Activated naive CD4-positive, alpha-beta T cell treated with anti-CD3 and anti-CD28 coated beads, Interleukin-2, amount 50 U/mL, for 72 hours (primary cell): ENCODE data around the gene MVB12B. TPM values are rescaled to one million over a fixed set of nuclear protein-coding genes. Genes with fewer than 3 reads are reported as not detected.

Experiments used
- ATAC-seq, 2 donors: fragments of 150-1000 bp; cut with Tn5 transposase; 2 replicates each; pipeline ENCODE4 v1.10.0; 2021; ENCODE audit warnings: mild to moderate bottlenecking in 2 of 2, moderate library complexity in 2 of 2
- DNase-seq, 2 donors: peaks; one replicate each; pipeline ENCODE4 v3.0.0; 2021 to 2022; ENCODE audit warnings: low spot score in 2 of 2
- H3K27ac Mint-ChIP-seq, 2 donors: one replicate each; pipeline ENCODE4 v1.8.0; 2022; ENCODE audit warnings: mild to moderate bottlenecking in 2 of 2, mixed read lengths in 2 of 2
- H3K36me3 Mint-ChIP-seq, 2 donors: one replicate each; pipeline ENCODE4 v1.8.0; 2022; ENCODE audit warnings: mixed read lengths in 2 of 2
- H3K9me3 Mint-ChIP-seq, 2 donors: one replicate each; pipeline ENCODE4 v1.8.0; 2022; ENCODE audit warnings: mixed read lengths in 2 of 2
- total RNA-seq, 2 donors: library from RNA; stranded (reverse); gene quantifications; one replicate each; pipeline ENCODE4 v1.2.3, GENCODE V29; 2022

MVB12B gene
- total RNA-seq, 2 donors from 2014 or later: 1.4 to 2.3 TPM

DNA sequence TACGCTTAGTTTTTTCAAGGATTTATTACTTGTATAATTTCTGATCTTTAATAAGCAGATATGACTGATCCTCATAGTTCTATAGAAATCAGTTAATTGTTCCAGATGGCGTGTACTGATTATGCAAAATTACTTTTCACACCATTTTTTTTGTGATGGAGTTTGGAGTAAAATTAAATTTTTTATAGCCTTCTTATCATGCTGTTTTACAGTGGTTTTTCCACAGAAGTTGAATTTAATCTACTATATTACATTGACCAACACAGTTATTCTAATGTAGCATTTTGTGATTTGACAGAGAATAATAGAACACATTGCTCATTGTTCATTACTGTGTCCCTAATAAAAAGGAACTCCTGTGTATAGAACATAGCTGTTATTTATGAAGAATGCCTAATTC is 111.1 kb downstream of the MVB12B start:
- ATAC-seq: no peak
- no peak for DNase-seq
- H3K9me3 Mint-ChIP-seq: no peaks in the 10 kb centered on the region
- H3K36me3 Mint-ChIP-seq: no peaks in the 10 kb centered on the region
- H3K27ac Mint-ChIP-seq: no peak overlapping the region

DNA sequence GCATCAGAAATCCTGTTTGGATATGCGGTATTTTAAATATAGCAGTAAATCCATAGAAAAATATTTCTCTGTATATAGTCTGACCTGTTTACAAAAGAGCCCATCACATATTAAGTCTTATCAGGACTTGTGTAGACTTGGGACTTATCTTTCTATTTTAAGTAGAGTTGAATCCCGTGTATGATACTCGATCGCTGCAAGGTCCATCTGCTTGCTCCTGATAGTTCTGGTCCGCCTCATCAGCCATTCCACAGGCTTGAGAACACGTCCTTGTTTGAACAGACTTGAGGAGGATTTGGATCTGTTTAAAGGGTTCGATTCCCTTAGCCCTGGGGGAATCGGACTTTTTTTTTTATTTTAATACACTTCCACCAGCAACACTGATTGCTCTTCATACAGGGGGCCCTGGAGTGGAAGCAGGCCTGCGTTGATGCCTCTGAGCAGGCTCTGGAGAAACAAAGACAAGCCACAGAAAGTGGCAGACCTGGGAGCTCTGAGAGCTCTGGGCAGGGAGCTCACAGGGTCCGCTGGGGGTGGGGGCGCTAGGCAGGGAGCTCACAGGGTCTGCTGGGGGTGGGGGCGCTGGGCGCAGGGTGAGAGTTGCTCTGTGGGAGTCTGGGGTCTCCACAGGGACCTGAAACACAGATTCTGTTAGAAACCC is 112.2 kb downstream of the MVB12B start:
- no peaks in the 10 kb centered on the region for H3K9me3 Mint-ChIP-seq
- ATAC-seq (no peak), DNase-seq (no peak)
- no peaks in the 10 kb centered on the region for H3K36me3 Mint-ChIP-seq
- H3K27ac Mint-ChIP-seq: peak overlapping the region in 1 of 2 donors; percentile 46

DNA sequence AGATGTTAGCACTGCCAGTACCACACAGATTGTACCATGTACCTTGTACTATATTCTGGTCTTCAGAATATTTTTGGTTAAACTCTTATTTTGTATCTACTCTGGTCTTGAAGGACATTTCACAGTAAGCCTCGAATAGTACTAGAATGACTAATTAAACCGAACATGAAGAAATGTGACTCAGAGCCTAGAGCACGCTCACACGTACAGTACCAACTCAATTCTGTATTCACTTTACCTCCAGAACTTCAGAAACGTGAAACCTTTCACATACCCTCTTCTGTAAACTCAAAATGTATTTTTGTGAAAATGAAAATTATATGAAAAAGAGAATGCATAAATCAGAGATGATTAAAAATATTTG is 112.8 kb downstream of the MVB12B start:
- H3K27ac Mint-ChIP-seq: peak overlapping the region in 1 of 2 donors; percentile 46
- peak; percentile 97 to 99 for ATAC-seq

DNA sequence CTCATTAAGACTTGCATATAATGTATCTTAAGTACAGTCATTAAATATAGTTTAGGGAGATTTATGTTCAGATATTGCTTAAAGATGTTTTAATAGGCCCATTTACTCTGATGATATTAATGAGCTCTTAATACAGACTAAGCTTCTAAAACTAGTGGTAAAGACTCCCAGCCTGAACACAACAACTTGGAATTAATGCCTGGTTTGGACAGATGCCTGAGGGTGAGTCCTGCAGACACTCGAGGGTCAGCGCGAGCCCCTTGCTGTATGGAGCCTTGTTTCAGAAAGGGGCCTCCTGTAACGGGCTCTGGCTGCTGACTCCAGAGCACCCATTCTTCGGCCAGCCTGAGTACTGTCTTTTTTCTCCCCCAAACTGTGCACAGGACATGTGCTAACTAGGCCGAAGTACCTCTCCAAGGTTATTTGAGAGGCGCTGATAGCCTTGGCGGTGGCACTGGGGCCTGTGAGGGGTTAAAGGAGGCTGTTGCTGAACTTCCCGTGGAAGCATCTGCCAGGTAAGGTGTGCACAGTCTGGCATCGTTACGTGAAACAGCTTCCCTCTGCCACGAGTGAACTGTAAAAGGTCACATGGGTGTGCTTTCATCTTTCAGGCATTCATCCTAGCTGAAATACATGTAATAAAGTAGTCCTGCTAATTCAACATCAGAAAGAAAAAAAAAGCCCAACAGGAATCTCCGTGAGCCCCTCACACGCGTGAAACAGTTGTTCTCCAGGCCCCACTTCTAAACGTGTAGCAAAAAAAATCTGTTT is 113.4 kb downstream of the MVB12B start:
- Mint-ChIP-seq H3K27ac (no peak overlapping the region), H3K36me3 (no peaks in the 10 kb centered on the region), H3K9me3 (no peaks in the 10 kb centered on the region)
- no peak for ATAC-seq
- no peak for DNase-seq

More for the DNA sequence above, 112.8 kb downstream of the MVB12B start:
- DNase-seq: no peak
- Mint-ChIP-seq H3K36me3 (no peaks in the 10 kb centered on the region), H3K9me3 (no peaks in the 10 kb centered on the region)

DNA sequence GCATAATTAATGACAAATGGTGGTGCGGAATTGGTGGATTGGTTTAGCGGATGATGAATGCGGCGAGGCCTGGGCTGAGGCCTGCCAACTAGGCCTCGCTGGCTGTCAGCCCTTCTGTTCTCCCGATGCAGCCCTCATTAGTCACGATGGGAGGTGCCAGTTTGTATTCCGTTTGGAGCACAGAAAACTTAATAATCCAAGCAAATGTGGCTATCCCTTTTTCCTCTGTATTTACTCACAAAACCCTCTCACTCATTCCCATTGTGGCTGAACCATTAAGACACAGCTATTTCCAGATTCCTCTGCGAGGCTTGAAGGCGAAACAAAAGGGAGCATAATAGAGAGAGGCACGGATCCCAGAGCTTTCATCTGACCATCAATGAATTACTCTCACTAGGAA is 114.3 kb downstream of the MVB12B start:
- DNase-seq (no peak), ATAC-seq (no peak)
- Mint-ChIP-seq H3K27ac (no peak overlapping the region), H3K9me3 (no peaks in the 10 kb centered on the region), H3K36me3 (no peaks in the 10 kb centered on the region)

DNA sequence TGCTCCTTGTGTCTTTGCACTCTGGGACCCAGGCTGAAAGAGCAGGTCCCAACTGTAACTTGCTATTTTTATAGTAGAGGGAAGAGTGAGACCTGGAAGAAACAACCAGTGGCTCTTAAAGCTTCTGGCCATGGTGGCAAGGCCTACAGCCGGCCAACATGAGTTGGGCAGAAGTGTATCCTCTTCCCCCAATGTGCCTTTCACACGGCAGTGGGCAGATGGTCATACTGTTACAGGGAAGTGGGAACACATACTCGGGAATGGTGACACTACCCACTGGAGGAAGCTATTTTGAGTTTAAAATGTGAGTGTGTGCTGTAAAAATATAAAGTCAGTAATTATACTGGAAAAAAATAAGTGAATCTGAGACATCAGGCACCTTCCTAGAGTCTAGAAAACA is 116.0 kb downstream of the MVB12B start:
- DNase-seq (no peak), ATAC-seq (no peak)
- no peaks in the 10 kb centered on the region for H3K9me3 Mint-ChIP-seq
- no peak overlapping the region for H3K27ac Mint-ChIP-seq
- H3K36me3 Mint-ChIP-seq: no peaks in the 10 kb centered on the region

DNA sequence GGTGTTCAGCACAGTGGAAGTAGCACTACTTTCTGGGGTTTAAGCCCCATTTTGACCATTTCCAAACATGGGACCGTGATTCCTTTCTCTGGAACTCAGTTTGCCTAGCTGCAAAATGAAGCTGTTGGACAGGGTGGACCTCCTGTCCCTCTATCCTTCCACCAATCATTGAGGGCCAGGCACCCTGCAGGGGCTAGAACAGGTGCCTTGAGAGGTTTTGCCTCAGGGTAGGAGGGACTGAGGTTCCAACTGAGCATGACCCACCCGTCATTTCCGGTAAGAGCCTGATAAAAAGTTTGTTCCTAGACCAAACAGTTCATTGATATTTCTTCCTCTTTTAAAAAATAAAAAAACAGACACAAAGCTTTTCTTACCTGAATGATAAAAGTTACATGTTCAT is 116.5 kb downstream of the MVB12B start:
- no peak for DNase-seq
- ATAC-seq: no peak
- H3K9me3 Mint-ChIP-seq: no peaks in the 10 kb centered on the region
- no peak overlapping the region for H3K27ac Mint-ChIP-seq
- H3K36me3 Mint-ChIP-seq: no peaks in the 10 kb centered on the region

DNA sequence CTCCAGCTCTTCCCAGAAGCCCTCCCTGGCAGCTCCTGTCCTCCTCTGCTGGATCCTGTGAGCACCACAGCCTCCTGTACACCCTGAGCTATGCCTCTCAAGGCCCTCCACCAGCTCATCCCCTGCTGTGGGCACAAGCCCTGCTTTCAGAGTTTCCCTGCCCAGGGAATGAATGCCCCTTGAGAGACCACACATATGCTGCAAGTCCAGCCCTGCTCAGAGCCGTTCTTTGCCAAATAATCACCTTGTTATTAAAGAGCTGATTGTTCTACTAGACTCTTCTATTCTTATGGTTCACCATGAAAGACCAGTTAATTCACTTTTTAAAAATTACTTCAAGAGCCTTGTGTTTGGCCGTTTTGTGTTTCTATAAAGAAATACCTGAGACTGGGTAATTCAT is 121.5 kb downstream of the MVB12B start:
- H3K36me3 Mint-ChIP-seq: no peaks in the 10 kb centered on the region
- peak overlapping the region in 1 of 2 donors; percentile 15 for H3K27ac Mint-ChIP-seq
- H3K9me3 Mint-ChIP-seq: no peaks in the 10 kb centered on the region
- DNase-seq (no peak), ATAC-seq (no peak)

DNA sequence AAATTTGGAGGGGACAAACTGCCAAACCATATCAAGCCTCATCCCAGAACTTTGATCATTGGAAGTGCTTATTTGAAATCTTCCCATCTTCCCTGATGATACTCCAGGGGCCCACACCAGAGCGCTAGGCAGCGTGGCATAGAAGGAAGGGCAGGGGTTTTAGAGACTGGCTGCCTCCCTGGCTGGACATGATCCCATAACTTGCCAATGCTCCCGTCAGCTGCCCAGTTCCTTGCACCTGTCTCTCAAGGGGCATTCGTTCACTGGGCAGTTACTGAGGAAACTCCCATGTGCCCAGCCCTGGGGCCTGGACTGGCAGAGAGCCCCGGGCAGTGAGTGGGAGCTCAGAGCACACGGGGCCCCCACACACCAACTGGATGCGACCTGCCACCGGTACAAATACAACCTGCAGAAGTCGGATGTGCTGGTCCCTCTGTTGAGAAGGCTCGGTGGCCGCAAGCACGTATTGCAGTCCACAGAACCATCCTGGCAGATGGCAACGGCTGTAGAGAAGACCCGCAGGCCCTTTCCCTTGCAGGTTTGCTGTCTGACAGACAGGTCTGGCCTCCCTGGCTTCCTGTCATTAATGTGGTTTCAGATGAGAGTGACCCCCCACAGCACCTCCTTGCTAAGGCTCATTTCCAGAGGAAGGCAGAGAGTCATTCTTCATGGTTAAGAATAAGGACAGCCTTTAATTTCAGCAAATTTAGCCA is 122.4 kb downstream of the MVB12B start:
- H3K36me3 Mint-ChIP-seq: no peaks in the 10 kb centered on the region
- no peaks in the 10 kb centered on the region for H3K9me3 Mint-ChIP-seq
- no peak overlapping the region for H3K27ac Mint-ChIP-seq
- ATAC-seq (no peak), DNase-seq (no peak)

DNA sequence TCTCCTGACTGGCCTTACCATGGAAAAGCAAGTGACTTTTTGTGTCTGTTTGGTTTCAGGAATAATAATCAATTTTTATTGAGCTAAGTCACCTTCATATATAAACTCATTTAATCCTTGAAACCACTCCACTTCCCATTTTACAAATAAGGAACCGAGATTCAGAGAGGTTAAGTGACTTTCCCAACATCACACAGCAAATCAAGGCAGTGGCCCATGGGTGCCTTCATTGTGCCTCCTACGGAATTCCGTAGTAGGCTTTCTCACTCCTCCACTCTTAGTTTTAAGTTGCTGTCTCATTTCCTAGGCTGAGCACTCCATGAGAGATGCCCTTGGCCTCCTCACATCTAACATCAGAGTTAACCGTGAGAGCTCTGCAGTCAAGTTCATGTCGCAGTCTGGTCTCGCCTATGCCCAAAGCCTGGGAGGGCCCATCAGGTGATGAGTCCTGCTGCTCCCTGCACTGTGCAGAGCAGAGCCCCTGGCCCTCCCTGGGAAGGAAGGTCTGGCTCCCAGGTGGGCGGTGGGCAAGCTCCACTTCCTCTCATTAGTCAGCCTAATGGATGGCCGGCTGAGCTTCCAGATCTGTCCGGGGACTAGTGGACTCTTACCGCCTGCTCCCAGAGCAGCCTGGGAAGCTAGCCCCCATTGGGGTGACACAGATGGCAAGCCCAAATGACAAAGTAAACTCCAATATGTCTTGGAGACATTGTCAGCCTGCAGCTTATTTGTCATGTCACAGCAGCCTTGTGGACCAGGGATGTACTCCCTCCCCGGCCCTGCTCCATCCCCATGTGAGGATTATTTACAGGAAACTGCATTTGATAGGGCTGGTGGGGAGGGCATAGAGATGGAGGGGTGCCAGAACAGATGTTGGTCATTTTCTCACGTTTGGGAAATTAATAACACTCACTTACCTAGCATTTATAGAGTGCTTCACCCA is 123.4 kb downstream of the MVB12B start:
- no peaks in the 10 kb centered on the region for H3K9me3 Mint-ChIP-seq
- ATAC-seq: no peak

DNA sequence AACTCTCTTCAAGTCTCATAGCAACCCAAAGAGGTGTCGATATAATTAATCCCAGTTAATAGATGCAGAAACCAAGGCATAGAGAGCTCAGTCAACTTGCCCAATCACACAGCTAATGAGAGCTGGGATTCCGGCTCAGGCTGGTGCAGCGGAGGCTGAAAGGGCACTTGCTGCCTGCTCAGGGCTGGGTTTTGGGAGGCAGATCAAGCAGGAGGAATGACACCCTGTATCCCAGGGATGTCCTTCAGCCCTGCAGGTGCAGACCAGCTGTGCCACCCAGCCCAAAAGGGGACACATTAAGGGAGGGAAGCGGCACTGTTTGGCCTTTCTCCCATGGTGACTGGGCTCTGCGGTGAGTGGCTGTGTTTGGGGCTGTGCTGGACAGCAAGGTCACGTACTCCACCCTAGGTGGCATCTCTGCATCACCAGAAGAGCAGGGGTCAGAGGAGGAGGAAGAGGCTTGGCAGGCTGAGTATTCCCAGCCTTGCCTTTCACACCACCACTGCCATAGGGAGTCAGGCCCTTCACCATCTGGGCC is 124.1 kb downstream of the MVB12B start:
- DNase-seq: no peak
- Mint-ChIP-seq H3K9me3 (no peaks in the 10 kb centered on the region), H3K27ac (no peak overlapping the region), H3K36me3 (no peaks in the 10 kb centered on the region)
- no peak for ATAC-seq

More for the DNA sequence above, 123.4 kb downstream of the MVB12B start:
- H3K27ac Mint-ChIP-seq: no peak overlapping the region
- no peaks in the 10 kb centered on the region for H3K36me3 Mint-ChIP-seq
- DNase-seq: no peak

DNA sequence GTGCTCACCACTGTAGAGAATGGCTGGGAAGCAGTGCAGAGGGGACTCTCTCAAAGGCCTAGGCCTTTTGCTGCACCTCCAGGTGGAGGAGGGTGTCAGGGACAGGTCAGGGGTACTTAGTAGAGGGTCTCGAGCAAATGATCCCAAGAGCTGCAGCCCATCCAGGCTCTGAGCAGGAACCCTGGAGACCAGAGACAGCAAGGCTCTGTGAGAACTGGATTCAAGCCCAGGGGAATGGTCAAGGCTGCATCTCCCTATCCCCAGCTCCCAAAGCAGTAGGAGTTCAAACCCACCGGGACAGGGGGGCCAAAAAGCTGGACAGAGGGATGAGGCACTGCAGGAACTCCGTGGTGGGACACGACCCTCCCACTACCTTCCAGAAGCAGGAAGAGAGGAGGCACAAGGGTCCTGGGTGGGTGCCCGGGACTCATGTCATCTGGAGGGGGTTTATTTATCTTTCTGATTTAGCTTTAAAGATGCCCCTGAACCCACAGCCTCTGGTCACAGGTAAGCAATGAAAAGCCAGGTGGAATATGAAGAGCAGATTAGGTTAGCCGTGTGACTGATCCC is 124.8 kb downstream of the MVB12B start:
- no peak for DNase-seq
- no peak for ATAC-seq
- Mint-ChIP-seq H3K9me3 (no peaks in the 10 kb centered on the region), H3K27ac (no peak overlapping the region), H3K36me3 (no peaks in the 10 kb centered on the region)

DNA sequence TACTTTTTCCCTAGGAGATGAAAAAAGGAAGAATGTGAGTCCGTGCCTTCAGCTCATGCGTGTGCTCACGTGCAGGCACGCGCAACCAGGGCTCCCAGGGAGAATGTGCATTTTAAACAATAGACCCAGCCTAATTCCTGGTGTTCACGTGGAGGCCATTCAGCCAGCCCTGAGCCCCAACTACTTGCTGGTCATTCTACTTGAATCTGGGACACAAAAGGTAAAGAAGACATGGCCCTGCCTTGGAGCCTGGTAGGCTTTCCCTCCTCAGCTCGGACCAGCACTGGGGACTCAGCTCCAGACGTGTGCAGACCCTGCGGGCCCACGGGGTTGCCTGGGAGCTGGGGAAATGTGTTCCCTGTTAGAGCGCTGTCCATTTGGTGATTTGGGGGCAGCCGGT is 125.5 kb downstream of the MVB12B start:
- H3K9me3 Mint-ChIP-seq: no peaks in the 10 kb centered on the region
- no peak overlapping the region for H3K27ac Mint-ChIP-seq
- no peak for DNase-seq

DNA sequence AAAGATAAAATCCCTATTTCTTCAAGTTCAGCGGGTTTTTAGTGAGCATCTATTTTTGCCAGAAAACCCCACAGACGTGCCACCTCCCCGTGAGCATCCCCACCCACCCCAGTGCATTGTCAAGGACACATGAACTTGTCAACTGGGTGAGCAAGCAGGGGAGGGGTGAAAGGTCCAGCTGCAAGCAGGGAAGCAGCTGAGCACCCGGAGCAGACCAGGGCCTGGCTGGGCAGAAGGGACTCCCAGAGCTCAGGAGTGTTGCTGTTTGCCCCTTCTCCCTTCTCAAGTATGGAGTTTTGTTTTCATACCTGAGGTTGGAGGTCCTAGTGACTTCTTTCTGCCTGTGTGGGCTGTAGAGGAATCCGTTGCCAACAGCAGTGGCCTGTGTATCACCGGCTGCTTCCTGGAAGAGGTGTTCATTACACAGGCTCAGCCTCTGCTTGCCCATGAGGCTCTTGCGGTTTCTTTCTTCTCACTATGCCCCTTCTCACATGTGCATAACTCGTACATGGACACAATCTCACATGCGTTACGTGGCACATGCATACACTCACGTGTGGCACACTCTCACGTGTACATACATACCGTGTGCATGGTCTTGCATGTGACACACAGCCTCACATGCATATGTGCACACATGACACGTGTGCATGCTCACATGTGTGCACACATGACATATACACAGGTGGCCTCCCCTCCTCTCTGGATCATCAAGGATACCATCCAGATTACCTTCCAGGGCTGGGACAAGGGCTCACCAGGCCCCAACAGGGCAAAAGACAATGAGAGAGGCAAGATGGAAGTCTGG is 126.7 kb downstream of the MVB12B start:
- Mint-ChIP-seq H3K9me3 (no peaks in the 10 kb centered on the region), H3K27ac (no peak overlapping the region), H3K36me3 (no peaks in the 10 kb centered on the region)
- ATAC-seq (no peak), DNase-seq (no peak)

More for the DNA sequence above, 125.5 kb downstream of the MVB12B start:
- no peaks in the 10 kb centered on the region for H3K36me3 Mint-ChIP-seq
- no peak for ATAC-seq

DNA sequence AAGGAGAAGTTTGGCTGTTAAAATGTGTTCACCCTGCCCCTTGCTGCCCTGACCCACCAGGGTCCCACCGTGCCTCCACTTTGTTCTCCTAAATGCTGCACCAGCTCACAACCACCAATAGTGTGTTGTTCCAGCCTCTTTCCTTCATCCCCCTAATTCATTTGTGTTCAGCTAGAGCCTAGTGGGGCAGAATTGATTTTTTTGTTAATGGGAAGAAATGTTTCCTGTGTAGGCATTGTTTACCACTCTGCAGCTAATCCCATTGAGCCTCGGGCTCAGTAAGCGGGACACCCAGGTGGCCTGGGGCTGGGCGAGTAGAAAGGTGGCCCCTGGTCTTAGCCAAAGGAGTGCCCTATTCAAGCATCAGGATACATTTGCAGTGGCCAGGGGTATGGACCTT is 127.6 kb downstream of the MVB12B start:
- Mint-ChIP-seq H3K9me3 (no peaks in the 10 kb centered on the region), H3K27ac (no peak overlapping the region), H3K36me3 (no peaks in the 10 kb centered on the region)
- DNase-seq (no peak), ATAC-seq (no peak)
